ENCODE measurements around the gene ASPSCR1. TPM values are rescaled to one million over a fixed set of nuclear protein-coding genes. Genes with fewer than 3 reads are reported as not detected.
A peak's percentile ranks its signal among the peaks of the same experiment; 100 is the strongest.

ASPSCR1 gene
- total and polyA plus RNA-seq, 2 of the 8 experiments (the other 6 are each of a cell fraction or from before 2014, with no cell fraction given): 33.3 to 43.7 TPM

- Histone ChIP-seq H3K18ac (ENCODE audit: extremely low read depth, low read length) (no peak overlapping the region), H3K56ac (replicated peaks; ENCODE audit: insufficient read length, low read depth, low read length) (no peak overlapping the region), H3K4ac (replicated peaks; ENCODE audit: insufficient read length, low read depth, low read length) (no peak overlapping the region), H2BK15ac (ENCODE audit: low read length) (no peak overlapping the region), H4K91ac (replicated peaks; ENCODE audit: insufficient read length, low read length) (no peak overlapping the region), H3K79me1 (ENCODE audit: low read depth, low read length) (peaks cover 4% of the 10 kb centered on the region; the same call in 1 of the 2 replicates), H3K4me1 (replicated peaks in 1 of 4; ENCODE audit: control insufficient read depth in 3 of 4, insufficient read depth in 4 of 4, low read length in 3 of 4) (peaks cover 0 to 14% (median 8%) of the 10 kb centered on the region in 4 experiments; a peak in 5 of 7 replicates), H4K20me1 (replicated peaks in 1 of 2; ENCODE audit: control insufficient read depth in 1 of 2, insufficient read depth in 2 of 2, low read length in 2 of 2) (peaks cover 7 to 15% of the 10 kb centered on the region in 2 experiments), H2BK20ac (ENCODE audit: low read length) (no peak overlapping the region), H2AK5ac (ENCODE audit: low read depth, low read length) (no peak overlapping the region), H3K27ac (ENCODE audit: low read depth, low read length) (no peak overlapping the region), H3K23ac (ENCODE audit: insufficient read length) (no peak overlapping the region), H3K23me2 (ENCODE audit: low read depth, low read length) (peaks cover 12% of the 10 kb centered on the region), H3K4me3 (ENCODE audit: extremely low read depth in 1 of 4, insufficient read depth in 2 of 4, low read depth in 3 of 4, low read length in 4 of 4) (no peak overlapping the region), H2BK5ac (ENCODE audit: low read depth, low read length) (no peak overlapping the region), H2BK120ac (replicated peaks; ENCODE audit: low read depth, low read length) (no peak overlapping the region), H4K5ac (ENCODE audit: insufficient read length, low read depth, low read length) (no peak overlapping the region), H3K9ac (replicated peaks in 1 of 4; ENCODE audit: extremely low read depth in 1 of 4, low read depth in 3 of 4, low read length in 3 of 4) (no peak overlapping the region), H3K14ac (ENCODE audit: insufficient read length) (no peak overlapping the region), H2BK12ac (ENCODE audit: low read depth, low read length) (no peak overlapping the region), H3K4me2 (ENCODE audit: insufficient read depth in 1 of 2, low read depth in 2 of 2, low read length in 2 of 2) (no peak overlapping the region), H3K27me3 (replicated peaks in 1 of 4; ENCODE audit: control insufficient read depth in 3 of 4, extremely low read depth in 1 of 4, insufficient read depth in 3 of 4, low read length in 3 of 4) (no peaks in the 10 kb centered on the region), H2AFZ (ENCODE audit: low read length) (no peak overlapping the region), H4K8ac (ENCODE audit: extremely low read depth, insufficient read depth, low read length) (no peak overlapping the region; the same call in 1 of the 2 replicates), H3K9me3 (ENCODE audit: insufficient read depth in 2 of 2, low read depth in 1 of 2, low read length in 1 of 2) (no peaks in the 10 kb centered on the region), H3K79me2 (ENCODE audit: control insufficient read depth in 1 of 2, insufficient read depth in 2 of 2, low read length in 2 of 2) (peaks cover 0 to 12% of the 10 kb centered on the region in 2 experiments; a peak in 1 of 4 replicates), H3K36me3 (ENCODE audit: control insufficient read depth in 2 of 4, insufficient read depth in 4 of 4, low read length in 3 of 4) (no peaks in the 10 kb centered on the region)
- ChIA-PET CTCF (ENCODE audit: partially characterized antibody) (interaction anchor here (0.5 to 4.7 kb wide), 49 partner anchors 9 to 420 kb away, joined by 3 to 29 read pairs (median 4); partner anchors contain the start of genes ASPSCR1, DCXR, DUS1L and MAFG), POLR2A (ENCODE audit: partially characterized antibody) (interaction anchor here (0.6 to 4.3 kb wide), 25 partner anchors 11 to 147 kb away, joined by 3 to 13 read pairs (median 5); partner anchors contain the start of genes DCXR, DUS1L, FASN and GPS1)
- DNase-seq (ENCODE audit: low read depth in 1 of 2, low spot score in 2 of 2) (peak in 1 of 2 experiments; percentile 93), FAIRE-seq (no peak)
- 66% methylated on average over 30 of the region's 34 CpGs; no CpG with 5 or more reads in 1 of the 2 experiments for WGBS, 2 experiments (ENCODE audit: extremely low coverage in 1 of 2, insufficient coverage in 1 of 2, insufficient read length in 1 of 2, insufficient replicate concordance in 2 of 2, low coverage in 1 of 2, low lambda C conversion rate in 2 of 2, missing lambda C conversion rate in 1 of 2)
- TF ChIP-seq PHF8 (conservative IDR thresholded peaks at IDR 0.05; ENCODE audit: low read depth, low read length) (no peak), ATF2 (IDR thresholded peaks at IDR 0.05; ENCODE audit: low read length) (no peak), NRF1 (IDR thresholded peaks at IDR 0.05; ENCODE audit: low read depth, low read length) (no peak), SRF (IDR thresholded peaks at IDR 0.05; ENCODE audit: low read depth, low read length) (no peak), ZNF274 (IDR thresholded peaks at IDR 0.05; ENCODE audit: borderline replicate concordance, extremely low read depth, low read length) (no peak), YY1 (IDR thresholded peaks at IDR 0.05; ENCODE audit: low read depth, low read length) (no peak), GABPA (IDR thresholded peaks at IDR 0.05; ENCODE audit: borderline replicate concordance, insufficient read depth, low read length) (peak; percentile 77; the same call in 1 of the 2 replicates), CREB1 (IDR thresholded peaks at IDR 0.05) (peak; percentile 73), TAF1 (IDR thresholded peaks at IDR 0.05; ENCODE audit: low read depth, low read length) (no peak), SP2 (IDR thresholded peaks at IDR 0.05; ENCODE audit: low read length) (no peak)
These were observed 42.5 kb downstream of the ASPSCR1 start for GRCh38 chr17:82019690-82020571.
